BE2C (cell line): ENCODE measurements around the gene NXPH1.

Experiments
- DNase-seq: peaks from one replicate; pipeline ENCODE4 v3.0.0-alpha.2; 2020
- H3K27me3 ChIP-seq: fragments of 250-450 bp; sonication (Bioruptor Pico); 2 replicates; pipeline ENCODE4 v1.5.1; 2020; ENCODE audit warnings: mild to moderate bottlenecking
- H3K36me3 ChIP-seq: fragments of 250-450 bp; sonication (Bioruptor Pico); 2 replicates; pipeline ENCODE4 v1.5.1; 2020; ENCODE audit warnings: mild to moderate bottlenecking
- H3K4me1 ChIP-seq: fragments of 250-450 bp; sonication (Bioruptor Pico); 2 replicates; pipeline ENCODE4 v1.5.1; 2020
- H3K4me3 ChIP-seq: 2 replicates; pipeline ENCODE4 v1.5.1; 2011; ENCODE audit warnings: low read depth, low read length
- H3K9me3 ChIP-seq: fragments of 250-450 bp; sonication (Bioruptor Pico); 2 replicates; pipeline ENCODE4 v1.5.1; 2020
- TF ChIP-seq, protein P1 (sequence below): IDR thresholded peaks from 2 replicates; pipeline ENCODE4 v1.5.1; 2012; ENCODE audit warnings: mild to moderate bottlenecking, low read depth, low read length

The NXPH1 gene

DNA sequence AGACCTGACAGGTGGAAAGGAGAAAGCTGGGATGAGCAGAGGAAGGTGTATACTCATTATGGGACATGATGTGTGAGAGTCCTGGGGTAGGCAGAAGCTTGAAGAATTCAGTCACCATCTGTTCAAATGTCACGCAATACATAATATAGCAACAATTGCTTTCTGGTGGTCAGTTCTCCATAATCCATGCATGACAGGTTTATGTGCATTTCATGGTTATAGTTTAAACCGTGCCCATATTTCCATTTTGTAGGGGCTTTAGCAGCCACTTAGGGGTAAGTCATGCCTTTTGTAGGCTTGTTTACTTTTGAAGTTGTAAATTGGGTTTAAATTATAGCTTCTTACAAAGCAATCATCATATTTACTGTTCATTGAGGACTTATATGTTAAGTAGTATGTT, 158.8 kb downstream of the NXPH1 start:
- DNase-seq = no peak
- no peaks in the 10 kb centered on the region for H3K36me3 ChIP-seq
- no peak overlapping the region for H3K4me3 ChIP-seq
- no peaks in the 10 kb centered on the region for H3K9me3 ChIP-seq
- H3K4me1 ChIP-seq = no peaks in the 10 kb centered on the region
- H3K27me3 ChIP-seq = no peaks in the 10 kb centered on the region
- TF ChIP-seq, protein P1, sequence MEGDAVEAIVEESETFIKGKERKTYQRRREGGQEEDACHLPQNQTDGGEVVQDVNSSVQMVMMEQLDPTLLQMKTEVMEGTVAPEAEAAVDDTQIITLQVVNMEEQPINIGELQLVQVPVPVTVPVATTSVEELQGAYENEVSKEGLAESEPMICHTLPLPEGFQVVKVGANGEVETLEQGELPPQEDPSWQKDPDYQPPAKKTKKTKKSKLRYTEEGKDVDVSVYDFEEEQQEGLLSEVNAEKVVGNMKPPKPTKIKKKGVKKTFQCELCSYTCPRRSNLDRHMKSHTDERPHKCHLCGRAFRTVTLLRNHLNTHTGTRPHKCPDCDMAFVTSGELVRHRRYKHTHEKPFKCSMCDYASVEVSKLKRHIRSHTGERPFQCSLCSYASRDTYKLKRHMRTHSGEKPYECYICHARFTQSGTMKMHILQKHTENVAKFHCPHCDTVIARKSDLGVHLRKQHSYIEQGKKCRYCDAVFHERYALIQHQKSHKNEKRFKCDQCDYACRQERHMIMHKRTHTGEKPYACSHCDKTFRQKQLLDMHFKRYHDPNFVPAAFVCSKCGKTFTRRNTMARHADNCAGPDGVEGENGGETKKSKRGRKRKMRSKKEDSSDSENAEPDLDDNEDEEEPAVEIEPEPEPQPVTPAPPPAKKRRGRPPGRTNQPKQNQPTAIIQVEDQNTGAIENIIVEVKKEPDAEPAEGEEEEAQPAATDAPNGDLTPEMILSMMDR = no peak

DNA sequence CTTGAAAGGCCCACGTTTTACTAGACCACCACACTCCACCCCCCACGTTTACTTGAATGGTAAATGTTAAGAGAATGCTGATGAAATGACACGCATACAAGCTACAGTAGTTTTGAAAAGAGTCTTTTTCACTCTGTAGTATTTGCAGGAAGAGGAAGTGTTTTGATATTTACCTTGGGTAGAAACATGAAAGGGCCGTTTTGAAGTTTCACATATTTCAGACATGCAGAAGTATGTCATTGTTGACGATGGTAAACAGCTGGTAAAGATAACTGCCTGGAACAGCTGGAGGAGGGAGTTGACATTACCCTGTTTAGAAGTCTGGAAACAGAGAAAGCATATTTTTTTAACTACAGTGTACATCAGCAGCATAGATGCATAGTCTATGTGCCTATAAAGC, 160.7 kb downstream of the NXPH1 start:
- H3K4me1 ChIP-seq = no peaks in the 10 kb centered on the region
- TF ChIP-seq, protein P1 = no peak

DNA sequence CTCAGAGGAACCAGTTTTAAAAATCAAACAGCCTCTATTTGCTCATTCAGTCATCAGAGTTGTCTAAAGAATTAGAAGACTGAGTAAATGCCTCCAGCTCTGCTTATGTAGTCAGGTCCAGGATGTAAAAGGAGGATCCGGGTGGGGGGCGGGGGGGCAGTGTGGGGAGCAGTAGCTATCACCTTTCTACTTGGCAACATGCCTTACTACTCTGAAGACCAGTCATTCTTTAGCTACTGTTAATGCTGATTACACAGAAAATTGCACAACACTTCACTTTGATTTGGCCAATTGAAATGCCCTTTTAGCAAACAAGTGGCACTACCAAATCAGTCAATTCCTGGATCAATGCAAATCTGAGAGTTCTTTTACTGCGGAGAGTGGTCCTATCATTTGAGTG, 164.2 kb downstream of the NXPH1 start:
- no peak for DNase-seq
- H3K36me3 ChIP-seq = no peaks in the 10 kb centered on the region
- TF ChIP-seq, protein P1 = no peak
- H3K4me3 ChIP-seq = no peak overlapping the region
- no peaks in the 10 kb centered on the region for H3K9me3 ChIP-seq
- H3K4me1 ChIP-seq = no peaks in the 10 kb centered on the region
- no peaks in the 10 kb centered on the region for H3K27me3 ChIP-seq

More for the DNA sequence above, 160.7 kb downstream of the NXPH1 start:
- no peak overlapping the region for H3K4me3 ChIP-seq
- no peaks in the 10 kb centered on the region for H3K36me3 ChIP-seq
- DNase-seq = no peak
- no peaks in the 10 kb centered on the region for H3K27me3 ChIP-seq
- H3K9me3 ChIP-seq = no peaks in the 10 kb centered on the region

DNA sequence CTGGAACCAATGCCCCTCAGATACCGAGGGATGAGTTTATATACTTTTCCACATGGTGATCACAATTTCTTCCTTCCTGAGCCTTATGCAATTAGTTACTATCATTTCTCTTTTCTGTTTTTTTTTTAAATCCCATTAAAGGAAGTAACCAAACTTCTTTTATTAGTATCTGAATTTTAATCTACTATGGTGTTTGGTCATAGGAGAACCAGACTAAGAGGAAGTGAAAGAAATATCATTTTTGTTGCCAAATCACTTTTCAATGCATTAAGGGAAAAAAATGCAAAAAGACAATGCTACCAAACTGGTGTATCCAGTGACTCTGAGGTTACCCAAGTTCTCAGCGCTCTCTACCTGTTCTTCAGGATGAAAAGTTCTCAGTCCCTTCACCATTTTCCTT, 167.7 kb downstream of the NXPH1 start:
- no peaks in the 10 kb centered on the region for H3K9me3 ChIP-seq
- H3K4me1 ChIP-seq = no peaks in the 10 kb centered on the region
- no peak overlapping the region for H3K4me3 ChIP-seq
- H3K36me3 ChIP-seq = no peaks in the 10 kb centered on the region
- no peaks in the 10 kb centered on the region for H3K27me3 ChIP-seq
- TF ChIP-seq, protein P1 = no peak
- no peak for DNase-seq

DNA sequence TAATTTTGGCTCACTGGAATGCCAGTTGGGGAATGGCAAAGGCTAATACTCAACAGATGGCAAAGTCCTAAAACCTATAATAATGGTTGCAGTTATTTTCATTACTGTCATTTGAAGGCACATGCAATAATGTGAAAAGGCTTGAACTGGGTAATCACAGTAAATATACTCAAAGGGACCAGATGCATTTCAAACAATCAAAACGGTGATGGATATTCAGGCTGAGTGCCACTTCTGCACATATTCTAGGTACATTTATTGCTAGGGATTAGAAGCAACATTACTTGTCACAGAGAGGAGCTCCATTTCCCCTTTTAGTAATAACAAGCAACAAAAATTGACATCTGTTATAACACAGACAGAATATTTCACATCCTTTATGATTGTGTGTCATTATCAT, 171.8 kb downstream of the NXPH1 start:
- Histone ChIP-seq H3K9me3 (no peaks in the 10 kb centered on the region), H3K4me1 (no peaks in the 10 kb centered on the region), H3K4me3 (no peak overlapping the region), H3K36me3 (no peaks in the 10 kb centered on the region), H3K27me3 (no peaks in the 10 kb centered on the region)
- no peak for DNase-seq
- TF ChIP-seq, protein P1 = no peak

DNA sequence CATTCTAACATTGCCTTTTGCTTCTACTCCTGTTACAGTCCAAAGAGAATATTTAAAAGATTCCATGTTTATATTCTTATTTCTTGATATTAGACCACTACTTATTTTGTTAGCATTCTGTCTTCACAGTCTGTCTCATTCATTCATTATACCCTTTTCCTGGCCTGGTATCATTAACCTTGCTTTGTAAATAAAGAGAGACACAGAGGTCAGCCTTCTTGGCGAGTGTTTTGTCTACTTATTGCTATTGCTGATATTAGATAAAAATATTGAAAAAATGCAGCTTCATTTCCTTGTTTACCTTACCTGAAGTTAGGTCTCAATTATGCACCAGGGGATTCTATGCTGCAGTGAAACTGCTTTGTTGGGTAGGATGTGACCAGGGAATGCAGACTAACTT, 179.2 kb downstream of the NXPH1 start:
- no peaks in the 10 kb centered on the region for H3K36me3 ChIP-seq
- no peak overlapping the region for H3K4me3 ChIP-seq

More for the DNA sequence above, 179.2 kb downstream of the NXPH1 start:
- no peaks in the 10 kb centered on the region for H3K9me3 ChIP-seq
- no peak for DNase-seq
- TF ChIP-seq, protein P1 = no peak
- H3K4me1 ChIP-seq = no peaks in the 10 kb centered on the region
- no peaks in the 10 kb centered on the region for H3K27me3 ChIP-seq
